Measurements from ENCODE around the gene STARD9.

GRCh38 chr15:42716125-42716524, 140.7 kb downstream of the STARD9 start:
- no peak for TF ChIP-seq TAF1 (IDR thresholded peaks at IDR 0.05; ENCODE audit: borderline replicate concordance, insufficient read depth, low read length)
- TF ChIP-seq POLR2AphosphoS5 (IDR thresholded peaks at IDR 0.05; ENCODE audit: low read depth, low read length) = no peak
- no peak for TF ChIP-seq SIN3A (IDR thresholded peaks at IDR 0.05; ENCODE audit: borderline replicate concordance, insufficient read depth, low read length)
